Endothelial cell of hepatic sinusoid (primary cell): ENCODE results near the gene ZDHHC4.

Experiments used
- in situ Hi-C: cut with HindIII; loops from 2 replicates; pipeline ENCODE4 v1.10.0; 2017; ENCODE audit warnings: low sequenced_read_pairs

Gene ZDHHC4

GRCh38 chr7:6604458-6604857 lies 27.2 kb downstream of the ZDHHC4 start:
- in situ Hi-C loops, result no loop called here

- in situ Hi-C loops, result loop anchor here (5.0 kb wide), 1 partner anchor 60 kb away; no protein-coding TSS in a partner anchor
These were observed 29.8 kb downstream of the ZDHHC4 start for GRCh38 chr7:6606866-6607583.

- in situ Hi-C loops, result loop anchor here (5.0 kb wide), 1 partner anchor 60 kb away; no protein-coding TSS in a partner anchor
These were observed 30.4 kb downstream of the ZDHHC4 start for GRCh38 chr7:6607651-6608051.

- in situ Hi-C loops, result loop anchor here (5.0 kb wide), 1 partner anchor 61 kb away; no protein-coding TSS in a partner anchor
These were observed 30.8 kb downstream of the ZDHHC4 start for GRCh38 chr7:6608081-6608480.

- in situ Hi-C loops, result loop anchor here (5.0 kb wide), 1 partner anchor 61 kb away; no protein-coding TSS in a partner anchor
These were observed 31.5 kb downstream of the ZDHHC4 start for GRCh38 chr7:6608794-6609193.

- in situ Hi-C loops, result no loop called here
These were observed 35.6 kb downstream of the ZDHHC4 start for GRCh38 chr7:6612819-6613218.

- in situ Hi-C loops, result no loop called here
These were observed 36.5 kb downstream of the ZDHHC4 start for GRCh38 chr7:6613706-6614105.

- in situ Hi-C loops, result no loop called here
These were observed 37.9 kb downstream of the ZDHHC4 start, which contains the start of gene ZNF853 for GRCh38 chr7:6614953-6615722. Gene ZNF853, plus strand, starts transcription at chr7:6615610. Its CDS starts 565 bp downstream, at chr7:6616175.

- in situ Hi-C loops, result no loop called here
These were observed 38.7 kb downstream of the ZDHHC4 start for GRCh38 chr7:6615723-6616555.

- in situ Hi-C loops, result no loop called here
These were observed 39.8 kb downstream of the ZDHHC4 start for GRCh38 chr7:6616854-6617643.

GRCh38 chr7:6618621-6619020 lies 41.4 kb downstream of the ZDHHC4 start:
- in situ Hi-C loops, result no loop called here

GRCh38 chr7:6619961-6620360 lies 42.7 kb downstream of the ZDHHC4 start:
- in situ Hi-C loops, result no loop called here

- in situ Hi-C loops, result no loop called here
These were observed 44.2 kb downstream of the ZDHHC4 start for GRCh38 chr7:6621195-6622133.

- in situ Hi-C loops, result no loop called here
These were observed 45.0 kb downstream of the ZDHHC4 start for GRCh38 chr7:6622134-6622710.

- in situ Hi-C loops, result no loop called here
These were observed 46.5 kb downstream of the ZDHHC4 start for GRCh38 chr7:6623589-6624245.

- in situ Hi-C loops, result no loop called here
These were observed 47.0 kb downstream of the ZDHHC4 start for GRCh38 chr7:6624246-6624611.

GRCh38 chr7:6628045-6628444 lies 50.8 kb downstream of the ZDHHC4 start:
- in situ Hi-C loops, result no loop called here
